Colonic mucosa (tissue), 4 donors: ENCODE results near the gene ARHGEF4. TPM values are rescaled to one million over a fixed set of nuclear protein-coding genes. Genes with fewer than 3 reads are reported as not detected.

Experiments
- DNase-seq: peaks from one replicate; pipeline ENCODE4 v3.0.0-alpha.2; 2020
- H3K27ac ChIP-seq: fragments of 200-600 bp; one replicate; pipeline ENCODE4 v1.8.0; 2021
- H3K27me3 ChIP-seq: fragments of 200-600 bp; one replicate; pipeline ENCODE4 v1.8.0; 2021
- H3K36me3 ChIP-seq: fragments of 200-600 bp; one replicate; pipeline ENCODE4 v1.8.0; 2021
- H3K4me1 ChIP-seq: fragments of 200-600 bp; one replicate; pipeline ENCODE4 v1.8.0; 2021; ENCODE audit warnings: mild to moderate bottlenecking
- H3K4me3 ChIP-seq: fragments of 200-600 bp; one replicate; pipeline ENCODE4 v1.8.0; 2021
- H3K9ac ChIP-seq, 2 donors: one replicate each; pipeline ENCODE4 v1.7.0; 2013; ENCODE audit warnings: control low read depth in 2 of 2, low read depth in 2 of 2, low read length in 2 of 2
- H3K9me3 ChIP-seq: fragments of 200-600 bp; one replicate; pipeline ENCODE4 v1.8.0; 2021
- intact Hi-C: fragments of 100-400 bp; cut with DNase I; formaldehyde crosslinking; loops from one replicate; pipeline ENCODE4 v1.14.1; 2022
- total RNA-seq, 2 donors: library from RNA; stranded (reverse); fragmentation: NEBNext Ultra II Directional in 1 of 2; extraction: Animal tissue kit (Norgen Biotek cat#: 25700) in 1 of 2; gene quantifications; one replicate each; pipeline ENCODE4 v1.2.1, GENCODE V29; 2021
- TF ChIP-seq, protein P1 (sequence below): fragments of 200-600 bp; IDR thresholded peaks from one replicate; pipeline ENCODE4 v1.8.0; 2022; ENCODE audit warnings: antibody characterized with exemption, mild to moderate bottlenecking
- donor health status: healthy.
- donor health status: DM: no; HTN: no; CAD: no.
- donor health status: DM: no; HTN: no; CAD: no.

Gene ARHGEF4
- total RNA-seq, 2 donors from 2014 or later, result 1.6 to 2.6 TPM

DNA sequence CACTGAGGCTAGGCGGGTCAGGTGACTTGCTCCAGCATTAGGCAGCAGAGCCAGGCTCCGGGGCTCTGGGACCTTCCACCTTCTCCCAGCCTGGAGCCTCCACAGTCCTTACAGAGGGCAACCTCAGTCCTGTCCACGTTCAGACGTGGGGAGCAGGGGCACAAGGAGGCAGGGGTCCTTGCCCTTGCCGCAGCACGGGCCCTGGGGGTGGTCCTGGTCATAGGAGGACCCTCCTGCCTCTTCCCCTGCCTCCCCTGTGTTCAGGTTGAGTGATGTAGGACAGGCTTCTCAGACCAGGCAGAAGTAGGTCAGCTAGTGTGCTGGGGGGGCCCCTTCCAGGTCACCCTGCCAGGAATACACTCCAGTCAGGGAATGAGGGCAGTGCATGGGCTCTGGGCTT lies 5.4 kb upstream of the ARHGEF4 start:
- Histone ChIP-seq H3K4me3 (no peak overlapping the region), H3K27ac (no peak overlapping the region), H3K27me3 (peaks cover 11% of the 10 kb centered on the region), H3K9ac (no peak overlapping the region), H3K4me1 (no peaks in the 10 kb centered on the region), H3K36me3 (no peaks in the 10 kb centered on the region), H3K9me3 (no peaks in the 10 kb centered on the region)
- TF ChIP-seq, protein P1, sequence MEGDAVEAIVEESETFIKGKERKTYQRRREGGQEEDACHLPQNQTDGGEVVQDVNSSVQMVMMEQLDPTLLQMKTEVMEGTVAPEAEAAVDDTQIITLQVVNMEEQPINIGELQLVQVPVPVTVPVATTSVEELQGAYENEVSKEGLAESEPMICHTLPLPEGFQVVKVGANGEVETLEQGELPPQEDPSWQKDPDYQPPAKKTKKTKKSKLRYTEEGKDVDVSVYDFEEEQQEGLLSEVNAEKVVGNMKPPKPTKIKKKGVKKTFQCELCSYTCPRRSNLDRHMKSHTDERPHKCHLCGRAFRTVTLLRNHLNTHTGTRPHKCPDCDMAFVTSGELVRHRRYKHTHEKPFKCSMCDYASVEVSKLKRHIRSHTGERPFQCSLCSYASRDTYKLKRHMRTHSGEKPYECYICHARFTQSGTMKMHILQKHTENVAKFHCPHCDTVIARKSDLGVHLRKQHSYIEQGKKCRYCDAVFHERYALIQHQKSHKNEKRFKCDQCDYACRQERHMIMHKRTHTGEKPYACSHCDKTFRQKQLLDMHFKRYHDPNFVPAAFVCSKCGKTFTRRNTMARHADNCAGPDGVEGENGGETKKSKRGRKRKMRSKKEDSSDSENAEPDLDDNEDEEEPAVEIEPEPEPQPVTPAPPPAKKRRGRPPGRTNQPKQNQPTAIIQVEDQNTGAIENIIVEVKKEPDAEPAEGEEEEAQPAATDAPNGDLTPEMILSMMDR, result no peak
- no peak for DNase-seq
- intact Hi-C loops, result no loop called here

DNA sequence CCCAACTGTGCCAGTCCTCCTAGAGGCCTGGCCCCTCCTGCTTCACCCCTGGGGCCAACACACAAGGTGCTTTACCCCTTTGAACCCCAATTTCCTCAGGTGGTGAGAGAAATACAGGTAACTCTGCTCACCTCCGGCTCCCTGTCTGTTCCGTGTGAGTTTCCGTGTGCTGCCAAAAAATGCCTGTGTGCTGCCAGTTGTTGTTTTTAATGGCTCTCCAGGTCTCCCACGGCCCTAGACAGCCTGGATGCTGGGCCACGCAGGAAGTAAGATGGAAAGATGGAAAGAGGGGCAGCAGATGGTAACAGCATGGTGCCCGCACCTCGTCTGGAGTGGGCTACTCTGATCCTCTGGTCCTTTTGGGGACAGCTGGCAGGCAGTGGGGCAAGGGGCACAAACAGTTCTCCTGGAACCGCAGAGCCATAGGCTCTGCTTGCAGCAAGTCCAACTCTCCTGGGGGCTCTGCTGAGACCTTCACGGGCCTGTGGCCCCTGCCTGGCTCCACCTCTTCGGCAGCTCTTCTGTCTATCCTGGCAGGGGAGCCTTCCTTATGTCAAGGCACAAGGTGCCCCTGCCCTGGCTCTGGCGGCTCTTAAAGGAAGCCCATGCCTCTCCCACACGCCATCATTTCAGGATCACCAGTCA lies 4.3 kb upstream of the ARHGEF4 start:
- H3K27ac ChIP-seq, result no peak overlapping the region
- H3K4me1 ChIP-seq, result peaks cover 5% of the 10 kb centered on the region
- DNase-seq, result no peak
- intact Hi-C loops, result no loop called here
- TF ChIP-seq, protein P1, result no peak
- no peak overlapping the region for H3K4me3 ChIP-seq
- no peak overlapping the region for H3K9ac ChIP-seq
- H3K9me3 ChIP-seq, result no peaks in the 10 kb centered on the region
- peaks cover 22% of the 10 kb centered on the region for H3K27me3 ChIP-seq
- H3K36me3 ChIP-seq, result no peaks in the 10 kb centered on the region

DNA sequence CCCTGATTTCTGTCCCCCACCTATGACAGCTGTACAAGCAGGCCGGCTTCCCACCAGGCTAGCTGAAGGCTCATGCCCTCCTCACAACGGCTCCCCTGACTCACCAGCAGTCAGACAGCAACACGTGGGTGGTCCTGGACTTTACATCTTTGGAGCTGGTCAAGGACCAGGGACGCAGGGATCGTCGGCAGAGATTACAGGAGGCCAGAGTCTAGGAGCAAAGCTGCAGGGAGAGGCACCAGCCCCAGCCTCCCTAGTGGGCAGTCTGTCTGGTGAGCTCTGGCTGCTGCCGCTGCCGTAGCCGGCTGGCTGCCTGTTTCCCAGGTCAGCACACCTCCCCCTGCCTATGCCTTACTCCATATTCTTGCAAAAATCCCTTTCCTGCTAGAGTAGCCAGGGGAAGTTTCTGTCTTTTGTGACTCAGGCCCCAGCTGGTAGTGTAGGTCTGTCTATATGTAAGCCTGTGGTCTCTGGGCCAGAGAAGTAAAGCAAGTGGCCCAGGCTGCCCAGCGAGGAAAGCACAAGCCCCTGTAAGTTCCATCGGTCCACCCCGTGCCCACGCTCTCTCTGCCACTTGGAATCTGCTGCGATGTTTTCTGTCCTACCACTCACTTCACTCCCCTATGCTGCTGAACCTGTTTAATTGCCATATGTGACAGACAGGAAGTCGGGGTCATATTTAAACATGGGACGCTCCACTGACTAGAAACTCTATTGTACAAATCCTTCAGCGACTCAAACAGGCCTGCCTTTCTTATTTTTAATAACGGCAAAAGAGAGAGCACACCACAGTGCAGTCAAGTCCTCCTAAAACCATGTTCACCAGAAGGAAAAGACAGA lies 2.4 kb upstream of the ARHGEF4 start:
- no peaks in the 10 kb centered on the region for H3K9me3 ChIP-seq
- peaks cover 5% of the 10 kb centered on the region for H3K4me1 ChIP-seq
- DNase-seq, result no peak
- intact Hi-C loops, result no loop called here
- peaks cover 30% of the 10 kb centered on the region for H3K27me3 ChIP-seq
- no peak overlapping the region for H3K9ac ChIP-seq
- no peaks in the 10 kb centered on the region for H3K36me3 ChIP-seq
- TF ChIP-seq, protein P1, result no peak
- H3K4me3 ChIP-seq, result no peak overlapping the region
- H3K27ac ChIP-seq, result no peak overlapping the region

DNA sequence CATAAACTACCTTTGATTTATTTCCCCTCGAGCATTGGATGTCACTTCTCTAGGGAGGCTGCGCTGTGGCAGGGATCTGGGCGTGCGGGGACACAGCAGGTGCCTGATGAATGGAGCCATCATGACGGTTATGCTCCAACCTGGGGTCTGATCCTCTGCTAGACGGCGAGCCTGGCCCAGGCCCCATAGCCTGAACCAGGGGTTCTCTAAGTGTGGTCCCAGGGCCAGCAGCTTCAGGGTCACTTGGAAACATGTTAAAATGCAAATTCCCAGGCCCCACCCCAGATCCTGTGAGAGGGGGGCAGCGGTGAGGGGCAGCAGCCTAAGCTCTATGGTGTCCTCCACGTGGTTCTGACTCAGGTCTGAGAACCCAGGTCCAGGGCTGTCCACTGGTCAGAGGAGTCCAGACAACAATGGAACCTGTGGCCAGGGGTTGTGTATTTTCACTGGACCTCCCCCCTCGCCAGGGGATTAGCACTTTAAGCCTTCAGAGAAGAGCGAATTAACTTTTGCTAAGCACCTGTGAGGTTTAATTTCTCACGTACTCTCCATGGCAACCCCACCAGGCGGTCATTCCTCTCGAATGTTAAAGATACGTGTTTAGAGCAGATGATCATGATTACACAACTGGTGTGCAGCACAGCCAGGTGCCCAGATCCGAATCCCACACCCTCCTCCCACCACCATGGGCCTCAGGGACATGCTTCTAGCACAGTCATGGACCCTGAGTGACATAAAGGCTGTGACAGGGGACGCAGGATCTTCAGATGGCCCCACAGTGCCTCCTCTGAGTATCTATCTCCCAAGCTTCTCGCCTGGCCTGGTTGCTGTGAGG lies 1.6 kb upstream of the ARHGEF4 start:
- H3K9me3 ChIP-seq, result no peaks in the 10 kb centered on the region
- H3K36me3 ChIP-seq, result no peaks in the 10 kb centered on the region
- H3K4me1 ChIP-seq, result peaks cover 5% of the 10 kb centered on the region
- intact Hi-C loops, result no loop called here
- H3K4me3 ChIP-seq, result no peak overlapping the region
- H3K9ac ChIP-seq, result no peak overlapping the region
- H3K27me3 ChIP-seq, result peaks cover 30% of the 10 kb centered on the region
- H3K27ac ChIP-seq, result no peak overlapping the region
- TF ChIP-seq, protein P1, result no peak
- DNase-seq, result no peak

DNA sequence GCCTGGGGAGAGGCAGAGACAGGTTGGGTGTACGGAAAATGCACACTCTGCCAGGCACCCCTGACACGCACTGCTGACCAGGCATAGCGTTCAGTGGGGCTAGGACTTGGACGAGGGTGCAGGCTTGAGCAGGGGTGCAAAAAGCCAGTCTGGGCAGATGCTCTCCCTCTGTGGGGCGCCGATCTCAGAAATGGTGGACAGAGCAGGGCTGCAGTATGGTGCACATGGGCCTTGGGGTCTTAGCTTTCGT lies 1.0 kb upstream of the ARHGEF4 start:
- H3K36me3 ChIP-seq, result no peaks in the 10 kb centered on the region
- no peak for DNase-seq
- TF ChIP-seq, protein P1, result no peak
- no peak overlapping the region for H3K4me3 ChIP-seq
- H3K9ac ChIP-seq, result no peak overlapping the region
- intact Hi-C loops, result no loop called here
- H3K4me1 ChIP-seq, result peaks cover 5% of the 10 kb centered on the region
- H3K9me3 ChIP-seq, result no peaks in the 10 kb centered on the region
- no peak overlapping the region for H3K27ac ChIP-seq
- peaks cover 30% of the 10 kb centered on the region for H3K27me3 ChIP-seq
